ENCODE results near the gene DIP2C. TPM values are rescaled to one million over a fixed set of nuclear protein-coding genes. Genes with fewer than 3 reads are reported as not detected.

Gene DIP2C
- polyA plus RNA-seq, 1 of the 3 experiments (the other 2 are of a cell fraction) = 8.7 TPM

DNA sequence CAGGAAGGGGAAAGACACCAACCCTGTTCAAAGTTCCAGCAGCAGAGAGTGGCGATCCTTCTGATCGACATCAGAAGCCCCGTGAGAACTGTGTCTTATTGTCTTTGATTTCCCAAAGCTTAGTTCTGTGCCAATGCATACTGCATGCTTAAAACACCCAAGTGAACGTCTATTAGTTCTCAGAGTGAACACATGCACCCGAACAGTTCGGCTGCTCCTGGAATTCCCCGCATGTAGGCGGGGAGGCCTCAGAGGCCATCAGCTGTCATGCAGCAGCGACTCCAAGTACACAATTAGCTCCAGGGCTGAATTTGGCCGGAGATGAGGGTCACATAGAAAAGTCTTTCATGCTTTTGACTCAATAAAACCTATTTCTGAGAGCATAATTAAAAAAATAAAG is 277.4 kb downstream of the DIP2C start:
- Histone ChIP-seq H4K20me1 (ENCODE audit: insufficient read depth) (no peaks in the 10 kb centered on the region), H3K36me3 (replicated peaks in 1 of 2; ENCODE audit: control insufficient read depth in 1 of 2, insufficient read depth in 2 of 2, low read length in 1 of 2) (peaks cover 33 to 41% of the 10 kb centered on the region in 2 experiments), H3F3A (replicated peaks; ENCODE audit: insufficient read depth) (no peaks in the 10 kb centered on the region), H3K9me3 (no peaks in the 10 kb centered on the region), H3K9me2 (no peaks in the 10 kb centered on the region), H3K27ac (ENCODE audit: low read depth in 2 of 2, low read length in 1 of 2) (no peak overlapping the region), H3K4me1 (ENCODE audit: control insufficient read depth in 1 of 2, insufficient read depth in 2 of 2, low read depth in 1 of 2, low read length in 1 of 2) (peaks cover 0 to 9% of the 10 kb centered on the region in 2 experiments; a peak in 2 of 4 replicates), H3K9ac (no peak overlapping the region), H2AFZ (ENCODE audit: low read depth) (no peak overlapping the region), H3K4me3 (ENCODE audit: low read depth in 2 of 2, low read length in 1 of 2) (no peak overlapping the region), H3K79me2 (ENCODE audit: insufficient read depth) (no peaks in the 10 kb centered on the region), H3K27me3 (ENCODE audit: insufficient read depth) (no peaks in the 10 kb centered on the region), H3K4me2 (no peak overlapping the region)
- ChIA-PET CTCF (no interaction called here), POLR2A (no interaction called here)
- TF ChIP-seq, protein P1, sequence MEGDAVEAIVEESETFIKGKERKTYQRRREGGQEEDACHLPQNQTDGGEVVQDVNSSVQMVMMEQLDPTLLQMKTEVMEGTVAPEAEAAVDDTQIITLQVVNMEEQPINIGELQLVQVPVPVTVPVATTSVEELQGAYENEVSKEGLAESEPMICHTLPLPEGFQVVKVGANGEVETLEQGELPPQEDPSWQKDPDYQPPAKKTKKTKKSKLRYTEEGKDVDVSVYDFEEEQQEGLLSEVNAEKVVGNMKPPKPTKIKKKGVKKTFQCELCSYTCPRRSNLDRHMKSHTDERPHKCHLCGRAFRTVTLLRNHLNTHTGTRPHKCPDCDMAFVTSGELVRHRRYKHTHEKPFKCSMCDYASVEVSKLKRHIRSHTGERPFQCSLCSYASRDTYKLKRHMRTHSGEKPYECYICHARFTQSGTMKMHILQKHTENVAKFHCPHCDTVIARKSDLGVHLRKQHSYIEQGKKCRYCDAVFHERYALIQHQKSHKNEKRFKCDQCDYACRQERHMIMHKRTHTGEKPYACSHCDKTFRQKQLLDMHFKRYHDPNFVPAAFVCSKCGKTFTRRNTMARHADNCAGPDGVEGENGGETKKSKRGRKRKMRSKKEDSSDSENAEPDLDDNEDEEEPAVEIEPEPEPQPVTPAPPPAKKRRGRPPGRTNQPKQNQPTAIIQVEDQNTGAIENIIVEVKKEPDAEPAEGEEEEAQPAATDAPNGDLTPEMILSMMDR (IDR thresholded peaks at IDR 0.05) = no peak
- no peak for TF ChIP-seq FOXM1 (IDR thresholded peaks at IDR 0.05; ENCODE audit: low read depth)
- no peak for TF ChIP-seq RFX5 (IDR thresholded peaks at IDR 0.05; ENCODE audit: low read length)
- no peak for TF ChIP-seq YY1 (IDR thresholded peaks at IDR 0.05; ENCODE audit: low read depth)
- TF ChIP-seq, protein P2, sequence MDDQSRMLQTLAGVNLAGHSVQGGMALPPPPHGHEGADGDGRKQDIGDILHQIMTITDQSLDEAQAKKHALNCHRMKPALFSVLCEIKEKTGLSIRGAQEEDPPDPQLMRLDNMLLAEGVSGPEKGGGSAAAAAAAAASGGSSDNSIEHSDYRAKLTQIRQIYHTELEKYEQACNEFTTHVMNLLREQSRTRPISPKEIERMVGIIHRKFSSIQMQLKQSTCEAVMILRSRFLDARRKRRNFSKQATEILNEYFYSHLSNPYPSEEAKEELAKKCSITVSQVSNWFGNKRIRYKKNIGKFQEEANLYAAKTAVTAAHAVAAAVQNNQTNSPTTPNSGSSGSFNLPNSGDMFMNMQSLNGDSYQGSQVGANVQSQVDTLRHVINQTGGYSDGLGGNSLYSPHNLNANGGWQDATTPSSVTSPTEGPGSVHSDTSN (IDR thresholded peaks at IDR 0.05) = no peak
- TF ChIP-seq FOXJ3 (CRISPR knock-in tag; IDR thresholded peaks at IDR 0.05) = no peak
- WGBS (ENCODE audit: low lambda C conversion rate) = 90% methylated on average over 10 of the region's 10 CpGs
- no peak for DNase-seq

DNA sequence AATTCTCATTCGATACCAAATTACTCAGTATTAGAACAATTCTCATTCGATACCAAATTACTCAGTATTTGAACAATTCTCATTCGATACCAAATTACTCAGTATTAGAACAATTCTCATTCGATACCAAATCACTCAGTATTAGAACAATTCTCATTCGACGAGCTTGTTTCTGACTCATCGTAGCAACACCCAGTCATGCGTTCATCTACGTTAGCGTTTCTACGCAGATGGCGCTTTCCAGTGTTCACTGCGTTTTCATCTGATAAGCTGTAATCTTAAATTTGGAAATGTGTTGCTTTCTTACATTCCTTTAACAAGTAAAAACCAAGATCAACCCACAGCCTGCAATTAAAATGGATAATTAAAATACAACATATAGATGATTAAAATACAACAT is 277.9 kb downstream of the DIP2C start:
- ChIA-PET CTCF (no interaction called here), POLR2A (no interaction called here)
- peaks cover 29 to 41% of the 10 kb centered on the region in 2 experiments for H3K36me3 ChIP-seq (replicated peaks in 1 of 2; ENCODE audit: control insufficient read depth in 1 of 2, insufficient read depth in 2 of 2, low read length in 1 of 2)
- no peak overlapping the region for H3K9ac ChIP-seq
- peaks cover 0 to 9% of the 10 kb centered on the region in 2 experiments; a peak in 1 of 4 replicates for H3K4me1 ChIP-seq (ENCODE audit: control insufficient read depth in 1 of 2, insufficient read depth in 2 of 2, low read depth in 1 of 2, low read length in 1 of 2)
- no peaks in the 10 kb centered on the region for H3K27me3 ChIP-seq (ENCODE audit: insufficient read depth)
- WGBS (ENCODE audit: low lambda C conversion rate) = 95% methylated on average over 13 of the region's 13 CpGs
- H3K9me2 ChIP-seq = no peaks in the 10 kb centered on the region
- H3K79me2 ChIP-seq (ENCODE audit: insufficient read depth) = no peaks in the 10 kb centered on the region
- no peak overlapping the region for H3K4me3 ChIP-seq (ENCODE audit: low read depth in 2 of 2, low read length in 1 of 2)
- H2AFZ ChIP-seq (ENCODE audit: low read depth) = no peak overlapping the region
- TF ChIP-seq ELF1 (IDR thresholded peaks at IDR 0.05) (no peak), TEAD4 (IDR thresholded peaks at IDR 0.05; ENCODE audit: borderline replicate concordance, insufficient read depth) (no peak), SIN3A (IDR thresholded peaks at IDR 0.05; ENCODE audit: borderline replicate concordance, low read depth, low read length) (no peak), EP300 (IDR thresholded peaks at IDR 0.05; ENCODE audit: borderline replicate concordance in 1 of 2, low read depth in 1 of 2, low read length in 1 of 2) (no peak), TAF1 (IDR thresholded peaks at IDR 0.05; ENCODE audit: borderline replicate concordance, low read depth, low read length) (no peak), FOXJ3 (CRISPR knock-in tag; IDR thresholded peaks at IDR 0.05) (no peak)
- TF ChIP-seq, protein P3, sequence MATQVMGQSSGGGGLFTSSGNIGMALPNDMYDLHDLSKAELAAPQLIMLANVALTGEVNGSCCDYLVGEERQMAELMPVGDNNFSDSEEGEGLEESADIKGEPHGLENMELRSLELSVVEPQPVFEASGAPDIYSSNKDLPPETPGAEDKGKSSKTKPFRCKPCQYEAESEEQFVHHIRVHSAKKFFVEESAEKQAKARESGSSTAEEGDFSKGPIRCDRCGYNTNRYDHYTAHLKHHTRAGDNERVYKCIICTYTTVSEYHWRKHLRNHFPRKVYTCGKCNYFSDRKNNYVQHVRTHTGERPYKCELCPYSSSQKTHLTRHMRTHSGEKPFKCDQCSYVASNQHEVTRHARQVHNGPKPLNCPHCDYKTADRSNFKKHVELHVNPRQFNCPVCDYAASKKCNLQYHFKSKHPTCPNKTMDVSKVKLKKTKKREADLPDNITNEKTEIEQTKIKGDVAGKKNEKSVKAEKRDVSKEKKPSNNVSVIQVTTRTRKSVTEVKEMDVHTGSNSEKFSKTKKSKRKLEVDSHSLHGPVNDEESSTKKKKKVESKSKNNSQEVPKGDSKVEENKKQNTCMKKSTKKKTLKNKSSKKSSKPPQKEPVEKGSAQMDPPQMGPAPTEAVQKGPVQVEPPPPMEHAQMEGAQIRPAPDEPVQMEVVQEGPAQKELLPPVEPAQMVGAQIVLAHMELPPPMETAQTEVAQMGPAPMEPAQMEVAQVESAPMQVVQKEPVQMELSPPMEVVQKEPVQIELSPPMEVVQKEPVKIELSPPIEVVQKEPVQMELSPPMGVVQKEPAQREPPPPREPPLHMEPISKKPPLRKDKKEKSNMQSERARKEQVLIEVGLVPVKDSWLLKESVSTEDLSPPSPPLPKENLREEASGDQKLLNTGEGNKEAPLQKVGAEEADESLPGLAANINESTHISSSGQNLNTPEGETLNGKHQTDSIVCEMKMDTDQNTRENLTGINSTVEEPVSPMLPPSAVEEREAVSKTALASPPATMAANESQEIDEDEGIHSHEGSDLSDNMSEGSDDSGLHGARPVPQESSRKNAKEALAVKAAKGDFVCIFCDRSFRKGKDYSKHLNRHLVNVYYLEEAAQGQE (IDR thresholded peaks at IDR 0.05; ENCODE audit: low read depth, low read length) = no peak
- TF ChIP-seq, protein P4, sequence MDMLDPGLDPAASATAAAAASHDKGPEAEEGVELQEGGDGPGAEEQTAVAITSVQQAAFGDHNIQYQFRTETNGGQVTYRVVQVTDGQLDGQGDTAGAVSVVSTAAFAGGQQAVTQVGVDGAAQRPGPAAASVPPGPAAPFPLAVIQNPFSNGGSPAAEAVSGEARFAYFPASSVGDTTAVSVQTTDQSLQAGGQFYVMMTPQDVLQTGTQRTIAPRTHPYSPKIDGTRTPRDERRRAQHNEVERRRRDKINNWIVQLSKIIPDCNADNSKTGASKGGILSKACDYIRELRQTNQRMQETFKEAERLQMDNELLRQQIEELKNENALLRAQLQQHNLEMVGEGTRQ (IDR thresholded peaks at IDR 0.05; ENCODE audit: borderline replicate concordance, low read depth, low read length) = no peak
- no peak for DNase-seq
- H3K9me3 ChIP-seq = no peaks in the 10 kb centered on the region
- no peak overlapping the region for H3K27ac ChIP-seq (ENCODE audit: low read depth in 2 of 2, low read length in 1 of 2)
- no peaks in the 10 kb centered on the region for H4K20me1 ChIP-seq (ENCODE audit: insufficient read depth)
- no peak overlapping the region for H3K4me2 ChIP-seq
- H3F3A ChIP-seq (replicated peaks; ENCODE audit: insufficient read depth) = no peaks in the 10 kb centered on the region
